Right renal pelvis (tissue), 4 donors: ENCODE results near the gene GIMAP6. TPM values are rescaled to one million over a fixed set of nuclear protein-coding genes. Genes with fewer than 3 reads are reported as not detected.
"Not testable (repeated sequence)": the region's sequence is repeated elsewhere in the genome, so short reads cannot be mapped to it uniquely, and the experiment has no call there.

ENCODE experiments used
- DNase-seq, 4 donors: peaks; one replicate each; pipeline ENCODE4 v3.0.0-alpha.2; 2013; ENCODE audit warnings: low read depth in 4 of 4, low spot score in 3 of 4, missing footprints in 1 of 4
- polyA plus RNA-seq, 4 donors: library from polyadenylated mRNA; unstranded; fragments of 120-200 nt; gene quantifications; one replicate each; pipeline ENCODE4 v1.2.1, GENCODE V29; 2013; ENCODE audit not compliant: insufficient read length in 4 of 4

GIMAP6 gene
- polyA plus RNA-seq, 4 donors: 14.4 to 18.8 (median 17.0) TPM

- DNase-seq: no peak
Measured at GRCh38 chr7:150648353-150649079, 16.3 kb upstream of the GIMAP6 start.

- DNase-seq: no peak
Measured at GRCh38 chr7:150645259-150646020, 13.3 kb upstream of the GIMAP6 start.

- DNase-seq: no peak
Measured at GRCh38 chr7:150642926-150643325, 10.7 kb upstream of the GIMAP6 start.

- no peak for DNase-seq
Measured at GRCh38 chr7:150641854-150642253, 9.7 kb upstream of the GIMAP6 start.

- no peak for DNase-seq
Measured at GRCh38 chr7:150633926-150634325, 1.7 kb upstream of the GIMAP6 start.

- no peak for DNase-seq
Measured at GRCh38 chr7:150631084-150631826, 930 bp downstream of the GIMAP6 start.

- no peak for DNase-seq
Measured at GRCh38 chr7:150629347-150629746, 2.8 kb downstream of the GIMAP6 start.

GRCh38 chr7:150627959-150628358 is 4.2 kb downstream of the GIMAP6 start:
- DNase-seq: no peak

- DNase-seq: no peak
Measured at GRCh38 chr7:150626696-150627095, 5.5 kb downstream of the GIMAP6 start.

GRCh38 chr7:150621376-150621775 is 10.8 kb downstream of the GIMAP6 start:
- no peak for DNase-seq

- no peak for DNase-seq
Measured at GRCh38 chr7:150620617-150621371, 11.4 kb downstream of the GIMAP6 start.

GRCh38 chr7:150620061-150620460 is 12.1 kb downstream of the GIMAP6 start:
- DNase-seq: no peak

GRCh38 chr7:150615221-150615755 is 16.9 kb downstream of the GIMAP6 start:
- not testable (repeated sequence) for DNase-seq

- not testable (repeated sequence) for DNase-seq
Measured at GRCh38 chr7:150614426-150614825, 17.8 kb downstream of the GIMAP6 start.

- DNase-seq: no peak
Measured at GRCh38 chr7:150613880-150614279, 18.3 kb downstream of the GIMAP6 start.

- no peak for DNase-seq
Measured at GRCh38 chr7:150612925-150613324, 19.3 kb downstream of the GIMAP6 start.

GRCh38 chr7:150610233-150610632 is 22.0 kb downstream of the GIMAP6 start:
- DNase-seq: no peak

- DNase-seq: not testable (repeated sequence)
Measured at GRCh38 chr7:150603600-150603999, 28.6 kb downstream of the GIMAP6 start.

- DNase-seq: no peak
Measured at GRCh38 chr7:150595361-150595760, 36.8 kb downstream of the GIMAP6 start.

- no peak for DNase-seq
Measured at GRCh38 chr7:150594805-150595204, 37.4 kb downstream of the GIMAP6 start.
